ENCODE data around the gene DCP1B.

DCP1B gene

DNA sequence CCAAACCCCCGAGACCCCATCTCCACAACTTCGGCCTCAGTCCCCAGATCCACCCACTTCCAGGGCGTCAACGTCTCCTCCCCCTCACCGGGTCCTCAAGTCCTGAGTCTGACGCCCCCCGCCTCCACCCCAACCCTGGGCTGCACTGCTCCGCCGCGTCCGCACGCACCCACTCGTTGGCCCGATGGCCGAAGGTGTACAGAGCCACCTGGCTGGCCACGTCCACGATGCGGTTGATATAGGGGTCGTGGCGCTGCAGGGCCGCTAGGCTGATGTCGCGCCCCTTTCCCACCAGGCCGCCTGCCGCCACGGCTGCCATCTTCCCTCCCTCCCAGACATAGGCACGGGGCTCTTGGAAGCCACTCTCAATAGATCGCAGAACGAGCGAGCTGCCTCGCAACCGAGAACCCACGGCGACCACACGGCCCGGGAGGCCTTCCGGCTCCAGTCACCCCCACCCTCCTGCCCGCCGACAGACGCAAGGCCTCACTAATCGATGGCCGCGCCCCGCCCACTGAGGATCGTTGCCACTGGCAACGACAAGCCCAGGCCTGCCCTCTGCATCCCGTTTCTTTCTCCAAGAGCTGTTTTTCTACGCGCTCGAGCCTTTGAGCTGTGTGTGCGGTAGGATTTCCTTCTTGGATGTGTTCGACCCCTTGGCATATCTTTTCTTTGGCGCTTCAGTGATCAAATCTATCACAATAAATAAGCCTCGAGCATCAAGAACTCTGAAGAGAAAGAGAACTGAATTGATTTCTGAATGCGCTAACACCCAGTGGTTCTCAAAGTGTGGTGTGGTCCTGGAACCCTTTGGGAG is at the start of gene DCP1B:
TSS of gene DCP1B (minus strand) at position 345 of the 817 bp plus-strand sequence. CDS start at position 319, 26 bp downstream.
- Histone ChIP-seq H3K4me3 (peak within 1 kb of the TSS; percentile 72 to 96 (median 78)), H3K27ac (peak within 1 kb of the TSS; percentile 73 to 99 (median 93))

DNA sequence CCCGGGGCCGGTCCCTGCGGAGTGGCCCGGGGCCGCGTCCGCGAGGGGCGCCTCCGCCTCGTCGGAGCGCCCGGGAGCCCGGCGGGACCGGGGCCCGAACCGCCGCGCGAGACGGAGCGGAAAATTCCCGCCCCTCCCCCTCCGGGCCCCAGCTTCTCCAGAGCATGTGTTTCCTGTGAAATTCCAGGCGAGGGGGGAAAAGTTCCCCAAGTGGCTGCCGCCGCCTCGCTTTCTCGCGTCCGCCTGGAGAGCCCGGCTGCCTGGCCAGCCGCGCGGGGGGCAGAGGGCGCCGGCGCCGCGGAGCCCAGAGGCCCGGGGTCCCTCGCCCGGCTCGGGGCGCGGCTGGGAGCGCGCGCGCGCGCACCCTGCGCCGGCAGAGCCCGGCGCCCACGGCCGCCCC is 49.4 kb upstream of the DCP1B start:
- peak overlapping the region in 20 of 21 experiments; percentile 2 to 85 (median 74) for H3K27ac ChIP-seq

DNA sequence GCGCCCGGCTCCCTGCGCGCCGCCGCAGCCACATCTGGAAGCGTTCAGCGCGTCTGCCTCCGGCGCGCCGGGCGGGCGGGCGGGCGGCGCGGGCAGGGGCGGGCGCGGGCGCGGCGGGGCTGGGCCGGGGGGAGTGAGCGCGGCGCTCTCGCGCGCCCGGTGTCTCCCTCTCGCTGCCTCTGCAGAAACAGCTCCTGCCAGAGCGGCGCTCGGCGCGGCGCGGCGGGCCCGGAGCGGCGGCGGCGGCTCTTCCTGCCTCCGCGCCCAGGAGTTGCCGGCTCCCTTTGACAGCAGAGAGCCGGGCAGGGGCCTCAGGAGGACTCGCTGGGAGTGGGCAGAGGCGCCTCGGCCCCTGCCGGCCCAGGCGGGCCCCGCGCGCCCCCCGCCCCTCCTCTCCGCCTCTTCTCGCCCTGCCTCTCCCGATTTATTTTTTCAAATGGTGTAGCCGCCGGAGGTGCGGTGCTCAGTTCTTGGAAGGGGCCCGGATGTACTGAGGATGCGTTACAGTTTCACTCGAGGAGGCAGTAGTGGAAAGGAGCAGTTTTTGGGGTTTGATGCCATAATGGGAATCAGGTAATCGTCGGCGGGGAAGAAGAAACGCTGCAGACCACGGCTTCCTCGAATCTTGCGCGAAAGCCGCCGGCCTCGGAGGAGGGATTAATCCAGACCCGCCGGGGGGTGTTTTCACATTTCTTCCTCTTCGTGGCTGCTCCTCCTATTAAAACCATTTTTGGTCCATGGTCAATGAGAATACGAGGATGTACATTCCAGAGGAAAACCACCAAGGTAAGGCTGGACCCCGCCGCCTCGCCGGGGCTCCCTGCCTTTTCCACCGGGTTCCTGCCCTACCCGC is 48.8 kb upstream of the DCP1B start, which contains the start of gene CACNA1C:
TSS of gene CACNA1C (plus strand) at position 162 of the 853 bp plus-strand sequence. CDS start at position 738, 576 bp downstream.
- Histone ChIP-seq H3K27ac (peak within 1 kb of the TSS; percentile 2 to 85 (median 73)), H3K4me3 (peak within 1 kb of the TSS; percentile 44 to 67 (median 48))

More for the DNA sequence above, 49.4 kb upstream of the DCP1B start:
- H3K4me3 ChIP-seq: peak overlapping the region; percentile 44 to 67 (median 48)

DNA sequence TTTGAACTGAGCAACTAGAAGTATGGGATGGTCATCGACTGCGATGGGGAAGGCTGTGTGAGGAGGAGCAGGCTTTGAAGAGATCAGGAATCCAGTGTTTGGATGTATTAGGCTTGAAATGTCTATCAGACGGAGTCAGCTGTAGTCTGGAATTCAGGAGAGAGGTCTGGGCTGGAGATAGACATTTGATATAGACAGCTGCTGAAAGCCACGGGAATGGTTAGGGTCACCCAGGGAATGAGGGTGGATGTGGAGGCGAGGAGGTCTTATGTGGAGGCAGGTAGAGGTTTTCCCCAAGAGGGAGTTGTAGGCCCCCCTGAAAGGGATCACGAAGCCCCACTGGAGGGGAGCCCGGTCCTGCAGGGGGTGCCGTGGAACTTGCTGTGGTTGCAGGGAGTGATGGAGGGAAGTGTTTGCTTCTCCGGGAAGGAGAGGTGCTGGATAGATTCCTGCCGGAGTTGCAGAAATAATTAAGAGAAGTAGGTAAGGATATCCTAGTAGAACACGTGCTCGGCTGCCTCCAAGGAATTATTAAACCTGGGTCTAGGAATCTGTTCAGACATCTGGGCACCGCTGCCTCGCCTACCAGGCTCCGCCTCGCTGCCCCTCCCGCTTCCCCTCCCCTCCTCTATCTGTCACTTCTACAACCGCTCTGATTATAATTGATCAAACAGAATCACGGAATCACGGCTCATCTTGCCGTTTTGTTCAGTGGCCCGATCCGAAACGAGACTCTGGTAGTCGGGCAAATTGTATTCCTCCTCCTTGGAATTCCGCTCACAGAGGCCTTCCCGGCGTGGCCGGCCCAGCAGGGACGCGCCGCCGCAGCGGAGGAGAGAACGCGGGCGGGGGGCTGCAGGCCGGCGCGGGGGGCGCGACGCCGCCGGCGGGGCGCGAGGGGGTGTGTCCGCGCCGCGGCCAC is 47.7 kb upstream of the DCP1B start:
- peak overlapping the region in 2 of 21 experiments; percentile 39 to 49 for H3K27ac ChIP-seq
- H3K4me3 ChIP-seq: peak overlapping the region; percentile 13 to 62 (median 25)

DNA sequence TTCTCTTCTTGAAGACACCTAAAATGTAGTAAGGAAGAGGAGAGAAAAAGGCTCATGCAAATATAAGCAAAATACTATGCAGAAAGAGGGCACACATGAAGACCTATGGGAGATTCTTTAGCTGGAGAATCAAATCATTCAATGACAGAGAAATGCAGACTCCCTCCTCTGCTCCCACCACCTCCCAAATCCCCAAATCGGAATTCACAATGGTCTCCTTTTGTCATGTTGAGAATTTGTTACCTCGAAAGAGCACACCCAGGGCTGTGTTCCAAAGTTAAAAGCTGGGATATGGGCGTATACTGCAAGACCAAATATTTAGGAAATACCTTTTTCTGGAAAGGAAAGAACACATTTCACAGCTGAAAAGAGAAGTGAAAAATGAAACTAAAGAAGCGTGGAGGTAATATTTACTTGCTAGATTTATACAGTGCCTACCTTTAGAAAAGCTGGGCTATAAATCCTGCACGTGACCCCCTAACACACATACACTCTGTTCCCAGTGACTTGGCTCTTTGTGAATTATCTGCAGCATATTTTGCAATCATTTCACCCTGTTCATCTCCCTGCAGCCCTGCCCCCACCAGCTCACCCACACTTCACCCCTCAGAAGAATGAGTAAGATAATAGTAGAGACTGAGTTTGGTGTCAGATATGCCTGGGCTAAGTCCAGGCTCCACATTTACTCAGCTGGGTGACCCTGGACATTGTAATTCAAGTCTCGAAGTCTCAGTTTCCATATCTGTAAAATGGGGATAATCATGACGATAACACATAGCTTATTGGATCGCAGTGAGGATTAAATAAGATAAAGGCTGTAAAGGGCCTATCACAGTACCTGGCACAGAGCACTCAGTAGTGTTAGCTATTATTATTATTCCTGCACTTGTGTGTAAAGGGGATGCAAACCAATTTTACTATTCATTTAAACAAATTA is 45.6 kb upstream of the DCP1B start:
- no peak overlapping the region for H3K4me3 ChIP-seq
- no peak overlapping the region for H3K27ac ChIP-seq

DNA sequence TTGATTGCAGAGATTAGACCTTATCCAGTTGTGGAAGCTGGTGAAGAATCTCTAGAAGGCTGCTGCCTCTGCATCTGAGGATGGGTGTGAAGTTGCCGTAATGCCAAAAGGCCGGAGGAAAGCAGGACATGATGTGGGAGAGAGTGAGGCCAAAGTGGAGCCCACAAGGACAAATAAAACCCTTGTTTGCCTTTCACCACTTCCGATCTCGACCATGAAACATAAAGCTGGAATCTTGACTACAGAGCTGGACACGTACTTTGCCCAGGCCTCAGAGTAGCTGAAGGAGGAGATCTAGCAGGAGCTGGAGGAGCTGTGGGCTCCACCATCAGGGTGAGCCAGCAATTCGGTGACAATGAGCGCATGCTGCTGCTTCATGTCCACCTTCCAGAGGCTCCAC is 43.5 kb upstream of the DCP1B start:
- Histone ChIP-seq H3K27ac (no peak overlapping the region), H3K4me3 (no peak overlapping the region)

DNA sequence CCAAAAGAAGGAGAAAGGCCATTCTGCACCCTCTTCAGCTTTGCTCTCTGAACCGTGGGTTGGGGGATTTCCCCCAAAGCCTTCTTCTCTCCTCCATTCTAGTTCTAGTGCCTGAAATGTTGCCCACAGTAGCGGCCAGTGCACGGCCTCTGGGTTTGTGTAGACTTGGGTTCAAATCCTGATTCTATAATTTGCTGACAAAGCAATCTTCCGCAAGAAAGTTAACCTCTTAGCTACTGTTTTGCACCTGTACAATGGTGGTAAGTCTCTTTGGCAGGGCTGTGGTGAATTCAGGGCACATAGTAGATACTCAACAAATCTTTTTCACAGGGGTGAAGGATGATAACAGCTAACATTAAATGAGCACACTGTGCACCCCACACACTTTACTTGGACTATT is 42.7 kb upstream of the DCP1B start:
- Histone ChIP-seq H3K27ac (no peak overlapping the region), H3K4me3 (no peak overlapping the region)

DNA sequence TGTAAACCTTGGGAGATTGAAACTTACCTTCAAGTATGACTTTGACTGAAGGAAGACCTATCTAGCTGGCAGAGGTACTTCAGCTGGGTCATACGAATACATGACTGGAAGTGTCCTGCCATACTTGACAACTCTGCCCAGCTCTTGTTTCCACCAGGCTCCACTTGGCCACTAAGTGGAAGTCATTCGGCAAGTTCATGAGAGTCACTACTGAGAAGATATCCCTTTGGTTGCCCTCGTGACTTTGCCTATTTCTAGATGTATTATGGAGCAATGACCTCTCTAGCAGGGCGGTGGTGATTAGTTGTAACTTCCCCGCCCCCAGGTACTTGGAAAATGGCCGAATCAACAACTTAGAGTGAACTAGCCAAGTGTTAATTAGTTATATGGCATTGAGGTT is 39.9 kb upstream of the DCP1B start:
- no peak overlapping the region for H3K27ac ChIP-seq

DNA sequence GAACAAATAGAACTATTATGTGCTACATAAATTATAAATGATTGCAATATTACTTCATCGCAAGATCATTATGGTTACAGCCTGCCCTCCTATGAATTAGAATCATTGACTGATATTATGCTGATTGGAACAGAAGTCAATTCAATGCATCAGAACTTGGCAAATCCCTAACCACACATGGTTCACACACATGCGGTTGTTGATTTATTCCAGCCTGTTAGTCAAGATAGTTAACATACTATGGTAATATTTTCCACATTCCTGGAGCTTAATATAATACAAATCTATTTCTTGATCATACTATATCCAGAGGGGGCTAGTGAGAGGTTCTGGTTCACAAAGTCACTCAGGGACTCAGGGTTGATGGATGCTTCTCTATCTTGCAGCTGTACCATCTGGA is 38.8 kb upstream of the DCP1B start:
- Histone ChIP-seq H3K4me3 (no peak overlapping the region), H3K27ac (no peak overlapping the region)

More for the DNA sequence above, 39.9 kb upstream of the DCP1B start:
- H3K4me3 ChIP-seq: no peak overlapping the region

DNA sequence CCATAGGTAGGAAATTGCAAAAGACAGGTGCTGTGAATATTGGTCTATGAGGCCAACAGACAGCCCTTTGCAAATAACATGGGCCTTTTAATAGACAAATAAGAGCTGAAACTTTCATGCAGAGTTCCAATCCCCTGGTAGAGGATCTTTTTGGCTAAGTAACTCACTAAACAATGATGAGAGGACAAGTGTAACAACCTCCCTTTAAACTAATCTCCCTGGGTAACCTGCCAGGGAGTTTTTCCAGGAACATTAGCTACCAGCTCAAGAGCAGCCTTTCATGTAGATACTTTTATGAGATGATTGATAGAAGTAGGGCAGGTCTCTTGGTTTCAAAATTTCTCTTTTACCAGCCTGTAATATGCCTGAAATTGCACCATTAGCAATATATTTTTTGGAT is 34.8 kb upstream of the DCP1B start:
- Histone ChIP-seq H3K4me3 (no peak overlapping the region), H3K27ac (no peak overlapping the region)

DNA sequence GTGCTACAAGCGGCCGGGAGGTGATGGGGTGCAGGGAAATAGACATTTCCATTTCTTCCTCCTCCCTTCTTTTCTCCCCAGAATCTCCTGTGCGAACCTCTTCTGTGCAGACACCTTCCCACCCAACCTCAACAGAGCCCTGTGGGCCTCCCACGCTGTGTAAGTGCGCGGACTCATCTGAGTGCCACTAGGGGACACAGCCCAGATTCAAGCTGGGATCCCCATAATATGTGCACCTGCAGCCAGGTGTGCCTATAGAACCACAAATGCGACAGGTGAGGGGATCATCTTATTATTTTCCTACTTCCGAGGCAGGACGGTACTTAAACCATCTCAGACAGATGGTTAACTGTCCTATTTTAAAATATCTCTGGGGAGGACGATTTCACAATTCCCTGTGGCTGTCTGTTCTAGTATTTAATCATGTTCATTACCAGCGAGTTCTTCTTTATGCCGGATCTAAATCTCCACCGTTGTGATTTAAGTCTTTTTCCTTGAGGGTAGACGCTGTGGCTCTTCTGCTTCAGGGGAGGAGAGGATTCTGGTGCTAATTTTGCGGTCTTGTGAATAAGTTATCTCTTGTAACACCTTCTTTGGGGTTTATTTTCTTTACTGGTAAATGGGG is 31.3 kb upstream of the DCP1B start:
- peak overlapping the region in 5 of 7 experiments; percentile 5 to 20 (median 15) for H3K4me3 ChIP-seq
- H3K27ac ChIP-seq: no peak overlapping the region

DNA sequence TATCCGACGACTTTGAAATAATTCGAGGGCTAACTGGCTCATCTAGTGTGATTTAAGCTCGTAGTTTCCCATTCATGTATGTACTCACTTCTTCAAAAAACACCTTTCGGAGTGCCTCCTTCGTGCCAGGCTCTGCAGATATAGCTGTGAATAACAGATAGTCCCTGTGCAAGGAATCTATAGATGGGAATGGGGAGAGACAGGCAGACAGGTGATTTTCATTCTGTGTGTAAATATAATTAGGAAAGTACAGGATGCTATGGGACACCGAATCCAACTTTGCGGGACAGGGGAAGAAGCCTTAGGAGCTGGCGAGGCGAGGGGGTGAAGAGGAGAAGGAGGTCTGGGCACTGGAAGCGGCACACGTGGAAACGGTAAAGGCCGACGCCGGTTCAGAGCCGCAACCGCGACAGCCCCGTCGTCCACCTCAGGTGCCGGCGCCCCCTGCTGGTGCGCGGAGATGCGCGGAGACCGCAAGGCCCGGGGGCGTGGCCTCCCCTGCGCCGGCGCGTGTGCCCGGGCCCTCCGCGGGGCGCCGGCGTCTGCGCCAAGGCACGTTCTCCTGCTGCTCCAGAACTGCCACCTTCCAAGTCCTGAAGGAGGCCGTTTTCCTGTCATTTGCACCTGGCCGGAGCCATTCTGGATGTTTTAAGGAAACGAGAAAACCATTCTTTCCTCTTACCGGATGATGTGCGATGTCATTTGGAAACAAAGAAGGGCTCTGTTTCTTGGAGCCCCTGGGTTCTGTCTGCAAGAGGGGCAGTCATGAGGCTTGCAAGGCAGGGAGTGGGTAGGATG is 30.6 kb upstream of the DCP1B start:
- H3K27ac ChIP-seq: no peak overlapping the region
- peak overlapping the region in 5 of 7 experiments; percentile 5 to 20 (median 15) for H3K4me3 ChIP-seq

DNA sequence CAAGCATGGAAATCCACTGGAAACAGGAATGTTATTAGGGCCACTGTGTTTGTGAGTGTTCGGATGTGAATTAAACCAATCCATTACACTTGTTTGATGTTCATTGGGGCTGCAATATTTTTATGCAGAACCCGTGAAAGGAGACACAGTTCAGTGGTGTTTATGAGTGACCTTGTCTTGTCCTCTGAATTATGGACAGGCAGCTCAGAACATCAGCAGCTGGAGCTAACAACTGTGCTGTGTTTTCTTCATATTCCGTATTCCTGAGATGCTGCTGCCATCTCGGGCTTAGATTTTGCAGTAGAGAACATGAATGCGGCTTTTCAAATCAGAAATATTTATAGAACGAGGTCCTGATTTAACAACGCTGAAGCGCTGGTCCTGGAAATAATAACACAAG is 28.2 kb upstream of the DCP1B start:
- Histone ChIP-seq H3K27ac (no peak overlapping the region), H3K4me3 (no peak overlapping the region)

DNA sequence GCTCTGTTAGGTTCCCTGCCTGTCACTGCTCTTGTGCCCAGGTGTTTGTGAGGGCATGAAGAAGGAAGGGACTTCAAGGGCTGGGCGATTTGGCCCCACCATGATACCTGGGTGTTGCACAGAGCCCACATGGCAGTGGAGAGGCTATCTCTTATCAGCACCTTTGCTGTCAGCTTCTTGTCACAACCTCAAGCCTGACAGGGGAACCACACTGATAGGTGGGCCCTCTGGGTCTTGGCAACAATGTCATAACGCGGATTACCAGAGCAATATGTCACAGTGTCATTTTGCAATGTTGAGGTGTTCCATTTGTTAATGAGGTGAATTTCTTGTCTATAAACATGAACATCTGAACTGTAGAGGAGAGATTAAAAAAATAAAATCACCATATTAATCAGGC is 25.6 kb upstream of the DCP1B start:
- Histone ChIP-seq H3K27ac (no peak overlapping the region), H3K4me3 (no peak overlapping the region)

DNA sequence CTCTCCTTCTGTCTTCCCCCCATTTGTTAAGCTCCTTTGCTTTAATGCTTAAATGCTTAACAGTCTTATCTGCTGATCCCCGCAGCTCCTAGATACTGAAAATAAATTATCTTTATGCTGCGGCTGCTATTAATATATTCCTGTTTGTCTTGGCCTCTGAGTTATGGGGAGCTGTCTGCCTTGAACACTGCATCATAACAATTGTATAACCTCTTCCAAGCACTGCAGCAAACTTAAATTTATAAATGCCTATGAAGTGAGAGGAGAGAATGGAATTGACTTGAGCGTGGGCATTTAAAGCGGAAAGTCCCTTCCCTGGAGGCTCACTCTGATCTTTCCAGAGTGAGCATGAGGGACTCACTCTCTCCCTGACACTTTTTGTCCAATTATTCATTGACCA is 23.1 kb upstream of the DCP1B start:
- H3K27ac ChIP-seq: no peak overlapping the region
- no peak overlapping the region for H3K4me3 ChIP-seq

DNA sequence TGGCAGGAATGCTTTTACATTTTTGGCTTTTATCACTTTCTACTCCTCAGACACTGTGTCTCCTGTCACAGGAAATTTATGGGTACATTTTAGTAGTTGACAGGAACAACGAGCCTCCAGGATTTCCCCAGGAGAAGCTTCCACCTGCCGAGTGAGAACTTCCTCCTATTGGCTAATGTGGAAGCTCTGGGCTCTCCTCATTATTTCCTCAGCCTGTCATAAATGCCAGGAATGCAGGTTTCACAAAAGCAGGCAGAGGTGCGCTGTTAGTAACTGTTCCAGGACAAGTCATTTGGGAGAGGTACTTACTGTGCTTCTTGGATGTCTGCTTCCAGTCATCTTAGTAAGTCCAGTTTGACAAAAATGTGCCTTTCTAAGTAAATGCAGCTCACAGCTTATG is 19.1 kb upstream of the DCP1B start:
- no peak overlapping the region for H3K27ac ChIP-seq
- no peak overlapping the region for H3K4me3 ChIP-seq

DNA sequence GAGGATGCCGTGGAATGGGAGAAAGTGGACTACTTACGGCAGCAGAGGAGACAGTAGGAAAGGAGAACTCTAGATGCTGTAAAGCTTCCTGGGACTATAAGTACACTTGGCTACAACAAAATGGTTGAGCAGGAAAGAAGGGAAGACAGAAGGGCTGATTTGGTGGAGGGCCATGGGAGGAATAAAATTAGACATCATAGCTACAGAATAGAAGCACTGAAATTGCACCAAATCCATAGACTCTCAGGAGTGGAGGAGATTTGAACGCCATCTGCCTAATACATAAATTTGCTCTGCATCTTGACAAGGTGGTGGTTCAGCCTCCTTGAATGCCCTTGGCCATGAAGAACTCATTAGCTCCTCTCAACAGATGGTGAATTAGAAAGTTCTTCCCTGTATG is 16.3 kb upstream of the DCP1B start:
- Histone ChIP-seq H3K4me3 (no peak overlapping the region), H3K27ac (no peak overlapping the region)
